DOHH2 (cell line): ENCODE results near the gene THAP11.
"Not testable (repeated sequence)": the region's sequence is repeated elsewhere in the genome, so short reads cannot be mapped to it uniquely, and the experiment has no call there.

Experiments
- H3F3A ChIP-seq: fragments of 200-600 bp; sonication (generic), shearing (Covaris generic); 2 replicates; pipeline ENCODE4 v1.6.0; 2016; ENCODE audit warnings: antibody characterized with exemption, mild to moderate bottlenecking; ENCODE audit not compliant: control insufficient read depth, insufficient read depth
- H3K27ac ChIP-seq: fragments of 200-600 bp; sonication (generic); 2 replicates; pipeline ENCODE4 v1.5.1; 2014; ENCODE audit warnings: low read depth, mild to moderate bottlenecking, low read length, moderate library complexity
- H3K27me3 ChIP-seq: fragments of 200-600 bp; sonication (generic); 2 replicates; pipeline ENCODE4 v1.6.1; 2014; ENCODE audit warnings: mild to moderate bottlenecking, low read length, mixed read lengths; ENCODE audit not compliant: control insufficient read depth
- H3K36me3 ChIP-seq: fragments of 200-600 bp; sonication (generic); 2 replicates; pipeline ENCODE4 v1.6.1; 2014; ENCODE audit warnings: mild to moderate bottlenecking, low read length, moderate library complexity, mixed read lengths; ENCODE audit not compliant: control insufficient read depth
- H3K4me1 ChIP-seq: fragments of 200-600 bp; sonication (generic); 2 replicates; pipeline ENCODE4 v1.6.1; 2014; ENCODE audit warnings: mild to moderate bottlenecking, low read length, mixed read lengths; ENCODE audit not compliant: control insufficient read depth
- H3K4me2 ChIP-seq: fragments of 200-600 bp; sonication (generic); 2 replicates; pipeline ENCODE4 v1.6.0; 2014; ENCODE audit warnings: mild to moderate bottlenecking, low read length, moderate library complexity
- H3K4me3 ChIP-seq: fragments of 200-600 bp; sonication (generic); 2 replicates; pipeline ENCODE4 v1.5.1; 2014; ENCODE audit warnings: mild to moderate bottlenecking, low read length, mixed read lengths
- H3K79me2 ChIP-seq: fragments of 200-600 bp; sonication (generic); 2 replicates; pipeline ENCODE4 v1.6.1; 2014; ENCODE audit warnings: mild to moderate bottlenecking, low read length, mixed read lengths; ENCODE audit not compliant: control insufficient read depth
- H3K9me2 ChIP-seq: fragments of 200-600 bp; sonication (generic); replicated peaks from 2 replicates; pipeline ENCODE4 v1.6.1; 2014; ENCODE audit warnings: mild to moderate bottlenecking, low read length, mixed read lengths; ENCODE audit not compliant: control insufficient read depth
- H3K9me3 ChIP-seq: fragments of 200-600 bp; sonication (generic); 2 replicates; pipeline ENCODE4 v1.6.1; 2014; ENCODE audit warnings: antibody characterized with exemption, low read length, mixed read lengths; ENCODE audit not compliant: control insufficient read depth, insufficient read depth
- H4K20me1 ChIP-seq: fragments of 200-600 bp; sonication (generic); 2 replicates; pipeline ENCODE4 v1.6.0; 2014; ENCODE audit warnings: low read depth, mild to moderate bottlenecking, antibody characterized with exemption, low read length, moderate library complexity; ENCODE audit not compliant: control insufficient read depth, insufficient read depth
- EZH2phosphoT487 ChIP-seq: fragments of 200-600 bp; sonication (generic); IDR thresholded peaks from 2 replicates; pipeline ENCODE4 v1.6.1; 2017; ENCODE audit warnings: borderline replicate concordance, mild to moderate bottlenecking, antibody characterized with exemption, low read length, moderate library complexity, mixed read lengths
- TF ChIP-seq, protein P1 (sequence below): fragments of 200-600 bp; sonication (generic); IDR thresholded peaks from one replicate; pipeline ENCODE4 v1.5.1; 2014; ENCODE audit warnings: antibody characterized with exemption, mild to moderate bottlenecking, low read depth, low read length; ENCODE audit not compliant: poor library complexity, severe bottlenecking

Gene THAP11

DNA sequence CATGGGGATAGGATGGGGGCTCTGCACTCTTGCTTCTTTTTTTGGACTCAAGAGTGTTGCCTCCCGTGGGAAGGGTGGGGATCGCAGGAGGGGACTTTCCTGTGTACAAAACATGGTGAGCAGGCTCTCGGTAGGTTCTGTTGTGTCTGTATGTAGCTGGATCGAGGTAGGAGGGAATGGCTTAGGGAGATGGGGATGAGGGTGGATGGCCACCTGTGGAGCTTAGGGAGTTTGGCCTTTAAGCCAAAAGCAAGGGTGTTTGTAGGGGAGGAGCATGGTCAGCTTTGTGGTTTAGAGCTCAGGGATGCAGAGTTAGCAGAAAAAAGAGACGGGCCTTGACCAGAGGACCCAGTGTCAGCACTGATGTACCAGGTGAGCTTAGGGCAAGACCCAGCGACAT lies 19.8 kb downstream of the THAP11 start:
- peaks cover 43% of the 10 kb centered on the region for H3K36me3 ChIP-seq

DNA sequence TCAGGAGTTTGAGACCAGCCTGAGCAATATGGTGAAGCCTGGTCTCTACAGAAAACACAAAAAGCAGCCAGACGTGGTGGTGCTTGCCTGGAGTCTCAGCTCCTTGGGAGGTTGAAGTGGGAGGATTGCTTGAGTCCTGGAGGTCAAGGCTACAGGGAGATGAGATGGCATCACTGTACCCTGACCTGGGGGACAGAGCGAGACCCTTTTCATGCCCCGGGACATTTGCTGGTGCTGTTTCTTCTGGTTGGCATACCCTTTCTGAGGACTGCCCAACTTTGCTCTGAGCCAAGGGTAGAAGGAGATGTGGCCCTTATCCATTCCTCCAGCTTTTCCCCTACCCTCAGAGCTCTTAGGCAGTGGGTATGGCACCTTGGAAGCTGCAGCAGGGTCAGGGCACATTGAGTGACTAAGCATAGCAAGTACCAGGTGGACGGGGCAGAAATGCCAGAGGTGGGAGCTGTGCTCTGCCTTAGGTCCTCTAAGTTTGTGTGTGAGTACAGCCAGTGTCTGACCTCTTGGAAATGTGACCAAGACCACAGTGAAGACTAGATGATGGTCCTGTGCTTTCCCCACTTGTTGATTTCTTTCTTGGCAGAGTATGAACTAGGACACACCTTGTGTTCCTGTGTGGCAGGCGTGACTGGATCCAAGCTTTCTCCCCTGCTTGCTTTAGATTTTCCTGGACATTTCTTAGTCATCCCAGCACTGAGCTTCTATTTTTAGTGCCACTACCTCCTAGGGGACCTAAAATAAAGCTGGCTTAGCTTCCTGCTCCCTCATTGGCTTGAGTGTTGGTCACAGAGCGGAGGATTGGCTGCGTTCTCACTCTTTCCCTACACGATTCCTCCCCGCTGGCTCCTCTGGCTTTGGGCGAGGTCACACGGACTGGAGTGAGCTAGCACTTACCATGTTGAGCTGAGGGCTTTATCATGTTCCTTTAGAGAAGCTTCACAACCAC lies 20.8 kb downstream of the THAP11 start:
- Histone ChIP-seq H4K20me1 (peaks cover 9% of the 10 kb centered on the region; the same call in 1 of the 2 replicates), H3F3A (no peaks in the 10 kb centered on the region), H3K27ac (no peak overlapping the region), H3K9me2 (no peaks in the 10 kb centered on the region), H3K4me2 (no peak overlapping the region), H3K4me1 (no peaks in the 10 kb centered on the region), H3K27me3 (no peaks in the 10 kb centered on the region), H3K79me2 (peaks cover 70% of the 10 kb centered on the region), H3K4me3 (no peak overlapping the region), H3K36me3 (peaks cover 44% of the 10 kb centered on the region), H3K9me3 (no peaks in the 10 kb centered on the region)
- TF ChIP-seq EZH2phosphoT487, result no peak
- TF ChIP-seq, protein P1, sequence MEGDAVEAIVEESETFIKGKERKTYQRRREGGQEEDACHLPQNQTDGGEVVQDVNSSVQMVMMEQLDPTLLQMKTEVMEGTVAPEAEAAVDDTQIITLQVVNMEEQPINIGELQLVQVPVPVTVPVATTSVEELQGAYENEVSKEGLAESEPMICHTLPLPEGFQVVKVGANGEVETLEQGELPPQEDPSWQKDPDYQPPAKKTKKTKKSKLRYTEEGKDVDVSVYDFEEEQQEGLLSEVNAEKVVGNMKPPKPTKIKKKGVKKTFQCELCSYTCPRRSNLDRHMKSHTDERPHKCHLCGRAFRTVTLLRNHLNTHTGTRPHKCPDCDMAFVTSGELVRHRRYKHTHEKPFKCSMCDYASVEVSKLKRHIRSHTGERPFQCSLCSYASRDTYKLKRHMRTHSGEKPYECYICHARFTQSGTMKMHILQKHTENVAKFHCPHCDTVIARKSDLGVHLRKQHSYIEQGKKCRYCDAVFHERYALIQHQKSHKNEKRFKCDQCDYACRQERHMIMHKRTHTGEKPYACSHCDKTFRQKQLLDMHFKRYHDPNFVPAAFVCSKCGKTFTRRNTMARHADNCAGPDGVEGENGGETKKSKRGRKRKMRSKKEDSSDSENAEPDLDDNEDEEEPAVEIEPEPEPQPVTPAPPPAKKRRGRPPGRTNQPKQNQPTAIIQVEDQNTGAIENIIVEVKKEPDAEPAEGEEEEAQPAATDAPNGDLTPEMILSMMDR, result no peak

More for the DNA sequence above, 19.8 kb downstream of the THAP11 start:
- Histone ChIP-seq H3K4me2 (no peak overlapping the region), H3F3A (no peaks in the 10 kb centered on the region), H3K27ac (no peak overlapping the region), H3K4me3 (no peak overlapping the region), H3K9me3 (no peaks in the 10 kb centered on the region), H3K79me2 (peaks cover 80% of the 10 kb centered on the region), H3K4me1 (no peaks in the 10 kb centered on the region), H4K20me1 (peaks cover 9% of the 10 kb centered on the region; the same call in 1 of the 2 replicates), H3K27me3 (no peaks in the 10 kb centered on the region), H3K9me2 (no peaks in the 10 kb centered on the region)
- TF ChIP-seq, protein P1, result no peak
- no peak for TF ChIP-seq EZH2phosphoT487

DNA sequence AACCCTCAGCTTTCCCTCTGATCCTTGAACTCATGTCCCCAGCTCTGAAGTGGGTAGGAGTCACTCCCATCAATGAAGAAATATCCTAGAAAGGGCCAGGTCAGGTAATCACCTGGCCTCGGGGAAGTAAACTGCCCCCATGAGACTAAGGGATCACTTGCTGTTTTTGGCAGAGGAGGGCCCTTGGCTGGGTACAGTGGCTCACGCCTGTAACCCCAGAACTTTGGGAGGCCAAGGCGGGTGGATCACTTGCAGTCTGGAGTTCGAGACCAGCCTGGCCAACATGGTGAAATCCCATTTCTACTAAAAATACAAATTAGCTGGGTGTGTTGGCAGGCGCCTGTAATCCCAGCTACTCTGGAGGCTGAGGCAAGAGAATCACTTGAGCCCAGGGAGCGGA lies 21.9 kb downstream of the THAP11 start:
- H4K20me1 ChIP-seq, H3K9me3 ChIP-seq, H3K27ac ChIP-seq, H3K4me1 ChIP-seq, H3K27me3 ChIP-seq, H3K4me3 ChIP-seq, H3K4me2 ChIP-seq, H3K9me2 ChIP-seq, H3F3A ChIP-seq: not testable (repeated sequence)
- H3K79me2 ChIP-seq, result peaks cover 59% of the 10 kb centered on the region
- peaks cover 51% of the 10 kb centered on the region for H3K36me3 ChIP-seq

DNA sequence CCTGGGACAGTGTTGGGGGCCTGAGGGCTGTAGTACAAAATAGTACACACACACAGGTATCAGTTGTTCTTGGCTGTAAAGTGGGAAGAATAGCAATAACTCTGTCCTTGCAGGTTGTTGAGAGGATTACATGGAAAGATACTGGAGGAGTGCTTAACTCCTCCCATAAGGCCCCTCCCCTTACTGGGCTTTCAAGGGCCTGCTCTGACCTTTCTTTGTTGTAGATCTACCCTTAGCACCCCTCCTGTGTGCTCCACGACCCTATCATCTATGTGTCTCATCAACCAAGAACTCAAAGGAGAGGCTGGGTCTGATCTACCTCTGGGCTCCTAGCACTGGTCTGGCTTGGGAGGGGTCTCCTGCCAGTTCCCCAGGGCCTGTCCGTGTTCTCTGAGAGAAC lies 22.5 kb downstream of the THAP11 start:
- no peak overlapping the region for H3K4me3 ChIP-seq
- H3K4me2 ChIP-seq, result no peak overlapping the region
- peaks cover 53% of the 10 kb centered on the region for H3K79me2 ChIP-seq
- no peaks in the 10 kb centered on the region for H3K9me3 ChIP-seq
- no peaks in the 10 kb centered on the region for H3K9me2 ChIP-seq
- TF ChIP-seq EZH2phosphoT487, result no peak
- TF ChIP-seq, protein P1, result no peak
- H3K27me3 ChIP-seq, result no peaks in the 10 kb centered on the region
- H4K20me1 ChIP-seq, result peaks cover 4% of the 10 kb centered on the region; the same call in 1 of the 2 replicates
- H3K36me3 ChIP-seq, result peaks cover 51% of the 10 kb centered on the region
- H3K27ac ChIP-seq, result no peak overlapping the region
- no peaks in the 10 kb centered on the region for H3F3A ChIP-seq
- no peaks in the 10 kb centered on the region for H3K4me1 ChIP-seq
